ENCODE data around the gene MAD1L1.
"Not testable (repeated sequence)": the region's sequence is repeated elsewhere in the genome, so short reads cannot be mapped to it uniquely, and the experiment has no call there.

The MAD1L1 gene

GRCh38 chr7:2170576-2171521 is 61.9 kb downstream of the MAD1L1 start:
- DNase-seq: no peak

- no peak for DNase-seq
Observed at GRCh38 chr7:2169923-2170575, 62.7 kb downstream of the MAD1L1 start.

GRCh38 chr7:2168615-2169311 is 64.0 kb downstream of the MAD1L1 start:
- no peak for DNase-seq

GRCh38 chr7:2166625-2167280 is 66.0 kb downstream of the MAD1L1 start:
- DNase-seq: no peak

GRCh38 chr7:2165610-2166594 is 66.8 kb downstream of the MAD1L1 start:
- DNase-seq: no peak

GRCh38 chr7:2165239-2165609 is 67.5 kb downstream of the MAD1L1 start:
- no peak for DNase-seq

- DNase-seq: no peak
Observed at GRCh38 chr7:2164646-2165045, 68.1 kb downstream of the MAD1L1 start.

- DNase-seq: no peak
Observed at GRCh38 chr7:2163600-2164555, 68.9 kb downstream of the MAD1L1 start.

- no peak for DNase-seq
Observed at GRCh38 chr7:2162959-2163358, 69.8 kb downstream of the MAD1L1 start.

GRCh38 chr7:2162004-2162902 is 70.5 kb downstream of the MAD1L1 start:
- DNase-seq: not testable (repeated sequence)

- no peak for DNase-seq
Observed at GRCh38 chr7:2159176-2159520, 73.6 kb downstream of the MAD1L1 start.

GRCh38 chr7:2158331-2159175 is 74.2 kb downstream of the MAD1L1 start:
- no peak for DNase-seq

- no peak for DNase-seq
Observed at GRCh38 chr7:2157473-2158279, 75.1 kb downstream of the MAD1L1 start.

- DNase-seq: no peak
Observed at GRCh38 chr7:2156756-2157472, 75.8 kb downstream of the MAD1L1 start.

- no peak for DNase-seq
Observed at GRCh38 chr7:2154831-2155230, 77.9 kb downstream of the MAD1L1 start.

- no peak for DNase-seq
Observed at GRCh38 chr7:2154121-2154520, 78.6 kb downstream of the MAD1L1 start.

- DNase-seq: no peak
Observed at GRCh38 chr7:2152646-2153045, 80.1 kb downstream of the MAD1L1 start.
